Measurements from ENCODE around the gene MTHFD2L.
A peak's percentile ranks its signal among the peaks of the same experiment; 100 is the strongest.

The MTHFD2L gene

DNA sequence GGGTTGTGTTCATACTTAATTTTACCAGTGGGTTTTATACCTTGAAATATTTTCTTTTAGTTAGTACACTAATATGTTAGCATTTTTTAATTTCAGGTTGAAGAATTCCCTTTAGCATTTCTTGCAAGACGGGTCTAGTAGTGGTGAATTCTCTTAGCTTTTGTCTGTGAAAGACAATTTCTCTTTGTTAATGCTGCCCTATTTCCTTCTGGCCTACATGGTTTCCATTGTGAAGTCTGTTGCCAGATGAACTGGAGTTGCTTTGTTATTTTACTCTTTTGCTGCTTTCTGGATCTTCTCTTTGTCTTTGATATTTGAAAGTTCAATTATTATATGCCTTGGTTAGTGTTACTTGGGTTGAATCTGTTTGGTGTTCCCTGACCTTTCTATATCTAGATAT lies 25.0 kb upstream of the MTHFD2L start:
- DNase-seq (ENCODE audit: low spot score): no peak

DNA sequence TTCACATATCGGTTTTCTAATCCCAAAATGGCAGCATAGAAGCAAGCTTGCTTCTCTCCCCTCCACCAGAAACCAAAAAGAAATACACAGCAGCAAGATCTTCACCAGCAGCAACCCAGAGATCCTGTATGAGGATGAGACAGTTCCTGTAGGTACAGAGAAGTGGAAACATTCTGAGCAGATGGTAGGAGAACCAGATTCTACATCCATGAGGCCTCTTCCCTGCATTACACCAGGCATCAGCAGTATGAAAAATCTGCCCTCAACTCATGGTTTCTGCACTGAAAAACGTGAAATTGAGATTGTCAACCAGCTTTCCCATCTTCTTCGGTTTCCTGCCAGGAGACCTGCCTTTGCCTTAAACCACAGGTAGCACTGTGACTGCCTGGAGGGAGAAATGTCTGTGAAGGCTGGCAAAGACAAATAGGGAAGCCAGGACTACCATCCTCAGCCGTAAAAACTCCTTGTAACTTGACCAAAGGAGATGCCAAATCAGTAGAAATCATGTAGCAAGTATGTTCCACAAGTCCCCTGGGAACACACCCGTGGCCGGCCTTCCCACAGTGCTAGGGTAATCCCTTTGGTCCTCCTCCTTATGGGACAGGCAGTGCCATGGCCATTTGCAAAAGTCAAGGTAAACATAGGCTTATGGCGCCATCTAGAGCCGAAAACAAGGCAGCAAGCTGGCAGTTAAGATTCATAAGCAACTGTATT lies 24.0 kb upstream of the MTHFD2L start:
- peak; percentile 8 for DNase-seq (ENCODE audit: low spot score)

DNA sequence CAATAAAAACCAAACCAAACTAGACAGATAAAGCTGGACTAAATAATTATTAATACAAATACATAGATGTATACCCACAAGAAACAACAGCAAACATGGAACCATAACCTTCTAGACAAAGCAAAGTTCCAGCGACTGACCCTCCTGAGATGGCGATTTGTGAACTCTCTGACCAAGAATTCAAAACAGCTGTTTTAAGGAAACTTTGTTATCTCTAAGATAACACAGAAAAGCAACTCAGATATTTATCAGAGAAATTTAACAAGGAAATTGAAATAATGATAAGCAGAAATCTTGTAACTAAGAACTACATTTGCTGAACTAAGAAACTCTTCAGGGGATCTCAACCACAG lies 23.4 kb upstream of the MTHFD2L start:
- DNase-seq (ENCODE audit: low spot score): no peak

DNA sequence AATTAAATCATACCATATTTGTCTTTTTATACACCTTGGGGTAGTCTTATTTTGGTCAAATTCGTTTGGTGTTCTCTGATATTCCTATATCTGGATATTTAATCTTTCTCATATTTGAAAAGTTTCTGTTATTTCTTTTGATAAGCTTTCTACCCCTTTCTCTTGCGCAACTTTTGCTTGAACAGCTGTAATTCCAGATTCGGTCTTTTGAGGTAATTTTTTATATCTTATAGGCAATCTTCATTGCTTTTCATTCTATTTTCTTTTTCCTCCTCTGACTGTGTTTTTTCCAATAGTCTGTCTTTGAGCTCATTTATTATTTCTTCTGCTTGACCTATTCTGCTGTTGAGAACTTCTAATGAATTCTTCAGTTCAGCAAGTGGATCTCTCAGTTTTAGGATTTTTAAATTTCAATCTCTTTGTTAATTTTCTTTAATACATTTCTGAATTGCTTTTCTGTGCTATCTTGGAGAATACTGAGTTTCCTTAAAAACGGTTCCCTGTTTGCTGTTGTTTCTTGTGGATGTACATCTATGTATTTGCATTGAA lies 11.3 kb upstream of the MTHFD2L start:
- no peak for DNase-seq (ENCODE audit: low spot score)

DNA sequence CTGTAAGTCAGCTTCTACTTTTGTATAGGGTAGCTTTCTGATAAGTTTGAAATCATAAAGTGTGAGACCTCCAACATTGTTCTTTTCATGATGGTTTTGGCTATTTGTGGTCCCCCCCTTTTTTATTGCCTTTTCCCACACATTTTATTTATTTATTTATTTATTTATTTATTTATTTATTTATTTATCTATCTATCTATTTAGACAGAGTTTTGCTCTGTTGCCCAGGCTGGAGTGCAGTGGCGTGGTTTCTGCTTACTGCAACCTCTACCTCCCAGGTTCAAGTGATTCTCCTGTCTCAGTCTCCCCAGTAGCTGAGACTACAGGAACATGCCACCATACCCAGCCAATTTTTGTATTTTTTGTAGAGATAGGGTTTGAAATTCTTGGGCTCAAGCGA lies 9.7 kb upstream of the MTHFD2L start:
- no peak for DNase-seq (ENCODE audit: low spot score)

DNA sequence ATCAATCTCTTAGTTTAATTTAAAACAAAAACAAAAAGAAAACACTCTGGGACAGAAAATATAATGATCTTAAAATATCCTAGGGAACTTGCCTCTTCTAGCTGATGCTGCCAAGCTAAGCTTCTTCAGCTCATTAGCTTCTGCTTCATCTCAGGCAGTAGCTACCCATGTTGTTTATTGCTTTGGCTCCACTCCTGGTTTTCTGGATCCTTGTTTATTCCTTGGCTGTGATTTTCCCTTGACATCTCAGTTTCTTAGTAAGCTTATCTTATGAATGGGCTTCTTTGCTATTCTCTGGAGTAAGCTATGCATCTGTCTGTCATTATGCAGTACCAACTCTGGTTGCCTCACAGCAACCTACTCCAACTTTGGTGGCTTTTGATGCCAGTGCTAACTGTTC lies 5.1 kb upstream of the MTHFD2L start:
- DNase-seq (ENCODE audit: low spot score): no peak

DNA sequence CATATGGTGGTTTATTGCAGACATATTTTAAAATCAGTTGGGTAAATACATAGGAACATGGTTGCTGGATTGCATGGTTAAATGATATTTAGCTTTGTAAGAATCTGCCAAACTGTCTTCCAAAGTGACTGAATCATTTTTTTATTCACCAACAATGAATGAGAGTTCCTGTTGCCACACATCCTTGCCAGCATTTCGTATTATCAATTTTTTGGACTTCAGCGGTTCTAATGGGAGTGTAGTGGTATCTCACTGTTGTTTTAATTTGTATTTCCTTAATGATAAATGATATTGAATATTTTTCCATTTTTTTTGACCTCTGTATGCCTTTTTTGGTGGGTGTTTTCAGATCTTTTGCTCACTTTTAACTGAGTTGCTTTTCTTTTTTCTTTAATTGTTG lies 1.4 kb upstream of the MTHFD2L start:
- no peak for DNase-seq (ENCODE audit: low spot score)

DNA sequence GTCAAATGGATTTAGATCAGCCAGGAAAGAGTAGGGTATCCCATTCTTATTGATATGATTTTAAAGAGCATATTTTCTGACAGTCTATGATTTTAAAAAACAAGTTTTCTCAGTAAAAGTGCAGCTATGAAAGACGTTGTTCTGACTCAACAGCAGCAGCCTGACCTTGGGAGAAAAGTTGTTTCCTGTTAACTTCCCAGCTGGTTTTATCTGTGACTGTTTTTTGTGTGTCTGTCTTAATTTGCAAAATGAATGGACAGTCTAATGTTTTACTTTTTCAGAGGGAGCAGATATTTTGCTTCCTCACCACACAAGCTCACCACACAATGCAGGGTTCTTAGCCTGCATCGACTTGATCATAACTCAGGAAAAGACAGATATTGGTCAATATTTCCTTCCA lies 764 bp upstream of the MTHFD2L start:
- DNase-seq (ENCODE audit: low spot score): no peak

DNA sequence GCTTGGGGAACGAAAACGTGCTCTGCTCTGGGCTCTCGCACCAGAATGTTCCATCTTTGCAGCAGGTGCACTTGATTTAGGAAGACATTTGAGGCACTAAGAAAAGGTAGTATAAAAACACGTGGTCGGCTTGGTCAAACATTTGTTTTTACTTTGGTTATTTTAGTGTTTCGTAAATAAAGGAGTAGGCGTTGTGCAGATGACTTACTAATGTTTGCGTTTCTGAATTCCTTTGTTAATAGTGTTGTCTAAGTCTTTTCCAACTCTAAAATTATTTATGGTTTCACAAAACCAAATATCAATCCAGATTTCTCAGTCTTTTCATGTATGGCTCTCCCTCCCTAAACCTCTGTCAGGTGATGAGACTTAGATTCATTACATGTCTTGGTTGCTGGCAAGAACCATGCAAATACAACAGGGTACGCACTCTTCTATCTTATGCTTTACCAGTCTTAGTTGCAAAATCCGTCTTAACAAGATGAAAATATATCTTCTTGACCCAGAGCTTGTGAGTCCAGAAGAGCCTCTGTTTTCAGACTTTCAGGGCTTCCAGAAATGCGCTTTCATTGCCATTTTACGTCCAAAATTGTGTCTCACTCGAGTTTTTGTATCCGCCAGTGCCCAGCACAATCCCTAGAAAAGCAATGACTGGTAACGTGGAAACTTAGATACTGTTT lies 686 bp downstream of the MTHFD2L start:
- DNase-seq (ENCODE audit: low spot score): no peak

DNA sequence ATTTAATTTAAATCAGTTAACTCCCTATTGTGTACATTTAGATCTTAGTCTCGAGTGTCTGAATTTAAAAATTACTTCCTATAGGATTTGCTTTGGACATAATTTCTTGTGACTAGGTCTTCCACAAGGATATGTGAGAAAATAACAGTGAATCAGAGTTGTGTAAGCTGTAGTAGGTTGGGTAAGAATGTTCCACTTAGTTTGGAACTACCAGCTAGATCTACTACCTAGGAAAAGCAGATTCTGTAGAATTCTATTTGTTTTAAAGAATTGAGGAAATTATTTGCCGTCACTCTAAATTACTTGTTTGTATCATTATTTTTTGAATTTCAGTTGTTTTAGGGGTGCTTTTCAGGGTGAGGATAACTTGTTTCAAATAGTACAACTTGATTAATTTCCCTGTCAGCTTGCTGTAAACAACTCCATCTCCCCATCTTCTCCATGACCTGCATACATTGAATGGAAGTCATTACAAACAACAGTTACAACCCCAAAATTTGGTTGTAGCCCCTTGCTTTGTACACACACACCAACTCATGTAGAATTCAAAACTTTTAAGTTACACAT lies 1.3 kb downstream of the MTHFD2L start:
- DNase-seq (ENCODE audit: low spot score): no peak

DNA sequence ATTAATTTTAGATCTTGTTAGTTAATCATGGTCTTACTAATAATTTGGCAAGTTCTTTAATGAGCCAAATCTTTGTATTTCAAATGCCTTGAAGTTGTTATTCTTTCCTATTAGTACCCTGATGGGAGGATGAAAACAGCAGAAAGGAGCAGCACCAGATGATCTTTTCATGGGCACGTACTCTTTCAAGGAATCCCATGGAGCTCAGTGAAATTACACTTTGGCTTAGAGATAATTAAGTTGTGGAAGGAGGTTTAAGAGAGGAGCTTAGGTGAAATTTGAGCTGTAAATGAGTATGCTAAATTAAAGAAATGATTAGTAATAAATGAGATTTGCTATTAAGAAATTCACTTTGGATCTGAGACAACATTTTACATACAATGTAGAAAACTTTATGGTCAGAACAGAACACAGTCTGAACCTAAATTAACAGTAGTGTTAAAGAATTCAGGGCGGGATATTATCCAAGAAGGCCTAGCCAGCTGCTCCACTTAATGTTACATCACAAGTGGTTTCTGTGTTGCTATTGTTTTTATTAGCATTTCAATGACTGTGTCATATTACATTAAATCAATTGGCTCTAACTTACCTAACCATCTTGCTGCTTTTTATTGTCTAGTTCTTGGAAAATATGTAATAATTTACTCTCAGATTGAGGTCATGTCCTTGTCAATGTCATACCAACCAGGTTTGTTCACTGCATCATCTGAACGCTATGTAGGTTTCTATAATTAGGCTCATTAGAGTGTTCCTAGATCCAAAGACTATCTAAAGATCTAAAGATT lies 3.9 kb downstream of the MTHFD2L start:
- DNase-seq (ENCODE audit: low spot score): no peak

DNA sequence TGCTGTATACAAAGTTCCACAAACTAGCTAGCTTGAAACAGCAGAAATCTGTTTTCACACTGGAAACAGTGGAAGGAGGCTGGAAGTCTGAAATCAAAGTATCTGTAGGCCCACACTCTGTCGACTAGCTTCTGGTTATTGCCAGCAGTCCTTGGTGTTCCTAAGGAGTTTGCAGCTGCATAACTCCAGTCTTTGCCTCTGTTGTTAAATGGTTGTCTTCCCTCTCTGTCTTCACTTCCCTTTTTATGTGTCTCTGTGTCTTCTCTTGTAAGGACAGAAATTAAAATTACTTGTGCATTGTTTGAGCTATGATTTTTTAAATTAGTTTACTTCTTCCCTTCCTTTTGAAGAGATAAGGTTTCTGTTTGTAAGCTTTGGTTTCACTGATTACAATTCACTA lies 8.2 kb downstream of the MTHFD2L start:
- DNase-seq (ENCODE audit: low spot score): no peak

DNA sequence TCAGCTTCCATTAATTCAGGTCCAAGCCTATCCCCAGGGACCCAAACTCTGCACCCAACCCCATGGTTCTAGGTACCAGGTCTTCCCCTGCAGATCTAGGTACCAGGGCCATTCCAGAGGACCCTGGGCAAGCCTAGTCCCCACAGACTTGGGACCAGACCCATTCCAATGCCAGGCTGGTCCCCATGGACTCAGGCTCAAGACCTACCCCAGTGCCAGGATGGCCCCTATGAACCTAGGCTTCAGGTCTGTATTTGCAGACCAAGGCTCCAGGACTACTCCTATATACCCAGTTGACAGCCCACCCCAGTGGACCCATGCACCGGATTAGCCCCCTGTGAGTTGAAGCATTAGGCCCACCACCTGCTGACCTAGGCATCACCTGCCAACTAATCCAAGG lies 8.9 kb downstream of the MTHFD2L start:
- no peak for DNase-seq (ENCODE audit: low spot score)

DNA sequence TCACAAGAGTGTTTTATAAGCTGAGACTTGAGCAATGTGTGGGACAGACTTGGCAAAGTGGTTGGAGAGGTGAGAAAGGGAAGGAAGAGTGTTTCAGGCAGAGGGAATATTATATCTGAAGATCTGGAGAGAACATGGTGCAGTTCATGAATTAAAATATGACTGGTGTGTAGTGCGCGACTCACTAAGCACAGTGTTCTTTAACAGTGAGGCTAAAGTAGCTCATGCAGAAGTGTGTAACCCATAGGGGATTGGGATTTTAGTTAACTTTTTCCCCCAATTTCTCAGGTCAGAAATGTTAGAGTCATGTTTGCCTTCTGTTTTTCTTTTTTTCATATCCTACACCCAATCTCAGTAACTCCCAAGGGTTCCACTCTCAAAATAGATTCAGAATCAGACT lies 9.7 kb downstream of the MTHFD2L start:
- DNase-seq (ENCODE audit: low spot score): no peak

DNA sequence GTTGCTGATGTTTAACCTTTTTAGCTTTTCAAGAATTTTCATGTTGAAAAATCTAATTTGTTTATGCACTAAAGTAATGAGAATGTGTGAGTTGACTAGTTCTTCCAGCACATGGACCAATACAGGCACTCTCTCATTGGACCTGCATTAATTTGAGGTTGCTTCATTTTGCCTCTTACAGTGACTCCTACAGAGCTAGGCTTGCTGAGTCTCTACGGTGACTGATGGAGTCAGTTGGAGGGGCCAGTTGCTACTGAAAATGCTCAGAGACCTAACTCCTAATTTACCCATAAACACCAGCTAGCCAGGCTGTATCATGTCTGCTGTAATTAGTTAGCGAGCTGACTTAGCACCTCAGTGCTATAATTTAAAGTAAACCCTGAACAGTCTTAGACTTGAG lies 10.9 kb downstream of the MTHFD2L start:
- DNase-seq (ENCODE audit: low spot score): no peak

DNA sequence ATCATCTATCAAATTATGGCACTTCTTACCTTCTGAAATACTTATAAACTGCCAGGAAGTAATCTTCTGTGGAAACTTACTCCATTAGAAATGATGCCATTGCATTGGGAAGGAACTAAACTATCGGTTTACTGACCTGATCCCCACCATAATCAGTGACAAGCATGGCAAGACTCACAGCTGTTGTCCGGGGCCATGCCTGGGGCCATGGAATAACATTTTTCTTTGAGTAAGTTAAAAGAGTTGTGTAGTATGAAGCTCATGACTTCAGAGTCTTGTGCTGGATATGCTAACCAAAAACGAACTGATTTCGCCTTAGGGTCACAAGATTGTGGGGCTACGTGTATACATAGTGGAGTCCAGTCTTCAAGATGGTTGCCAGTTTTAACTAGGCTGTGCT lies 15.4 kb downstream of the MTHFD2L start:
- DNase-seq (ENCODE audit: low spot score): no peak

DNA sequence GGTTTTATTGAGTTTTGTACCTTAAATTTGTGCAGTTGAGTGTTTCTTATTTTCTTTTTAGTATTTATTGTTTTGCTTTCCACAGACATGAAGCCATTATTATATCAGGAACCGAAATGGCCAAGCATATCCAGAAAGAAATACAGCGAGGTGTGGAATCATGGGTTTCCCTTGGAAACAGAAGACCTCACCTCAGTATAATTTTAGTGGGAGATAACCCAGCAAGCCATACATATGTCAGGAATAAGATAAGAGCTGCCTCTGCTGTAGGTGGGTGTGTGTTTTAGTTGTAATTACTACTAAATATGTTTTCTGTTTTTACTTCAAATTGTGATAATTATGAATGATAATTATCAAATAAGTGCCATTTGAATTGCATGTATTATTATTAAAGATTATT lies 16.5 kb downstream of the MTHFD2L start:
- no peak for DNase-seq (ENCODE audit: low spot score)

DNA sequence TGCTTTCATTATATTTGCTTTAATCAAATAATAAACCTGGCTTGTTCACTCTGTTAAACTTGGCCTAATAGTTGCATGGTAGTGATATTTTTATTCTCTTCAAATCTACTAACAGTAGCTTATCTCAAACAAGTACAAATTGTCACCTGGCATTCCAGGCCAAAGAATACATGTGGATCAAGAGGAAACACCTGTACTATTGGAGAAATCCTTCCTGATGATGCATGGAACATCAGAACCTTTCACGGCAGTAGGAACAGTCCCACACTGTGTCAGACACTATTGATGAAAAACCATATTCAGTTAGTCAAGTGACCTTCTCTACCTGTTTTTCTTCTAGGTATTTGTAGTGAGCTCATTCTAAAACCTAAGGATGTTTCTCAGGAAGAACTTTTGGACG lies 17.0 kb downstream of the MTHFD2L start:
- DNase-seq (ENCODE audit: low spot score): no peak

DNA sequence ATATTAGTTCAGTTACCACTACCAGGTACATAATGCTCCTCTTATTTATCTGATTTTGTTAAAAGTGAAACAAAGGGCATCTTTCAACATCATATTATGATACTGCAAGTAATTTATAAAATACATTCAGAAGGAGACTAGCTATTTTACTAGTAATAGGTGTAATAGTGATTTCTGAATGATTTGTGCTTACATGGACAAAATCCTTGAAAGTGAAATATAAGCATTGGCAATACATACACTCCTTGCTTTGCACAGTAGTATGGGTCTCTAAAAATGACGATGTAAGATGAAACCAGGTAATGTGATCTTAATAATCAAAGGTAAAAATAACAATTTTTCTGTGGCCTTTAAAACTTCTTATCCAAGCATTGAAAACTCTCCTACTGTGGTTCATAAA lies 17.5 kb downstream of the MTHFD2L start:
- DNase-seq (ENCODE audit: low spot score): no peak

DNA sequence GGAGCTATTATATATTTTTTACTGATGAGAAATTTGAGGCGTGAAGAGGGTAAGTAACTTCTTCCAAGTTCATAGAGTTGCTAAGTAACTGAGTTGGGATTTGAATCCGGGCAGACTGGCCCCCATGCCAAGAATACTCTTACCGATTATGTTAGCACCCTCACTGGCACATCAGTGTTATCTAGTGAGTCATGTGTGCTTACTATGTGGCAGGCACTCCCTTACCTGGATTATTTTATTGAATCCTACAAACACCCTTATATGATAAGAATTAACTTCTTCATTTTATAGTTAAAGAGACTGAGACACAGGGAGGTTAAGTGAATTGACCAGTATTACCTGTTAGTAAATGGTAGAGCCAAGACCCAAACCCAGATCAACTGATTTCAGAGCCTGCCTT lies 20.9 kb downstream of the MTHFD2L start:
- DNase-seq (ENCODE audit: low spot score): no peak

DNA sequence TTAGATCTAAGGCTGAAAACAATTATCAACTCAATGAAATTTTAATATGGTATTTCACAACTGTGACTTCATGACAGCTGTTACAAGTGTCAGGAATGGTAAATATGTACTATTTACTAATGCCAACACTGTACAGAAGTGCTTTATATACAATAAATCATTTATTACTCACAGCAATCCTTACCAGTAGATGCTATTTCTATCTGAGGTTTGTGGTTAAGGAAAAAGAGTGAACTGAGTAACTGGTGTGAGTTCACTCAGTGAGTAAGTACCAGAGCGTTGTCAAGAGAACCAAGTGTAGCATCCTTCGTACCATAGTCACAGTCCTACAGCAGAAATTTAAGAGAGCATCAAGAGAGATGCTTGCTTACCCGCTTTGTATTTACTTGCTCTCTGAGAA lies 23.3 kb downstream of the MTHFD2L start:
- no peak for DNase-seq (ENCODE audit: low spot score)

DNA sequence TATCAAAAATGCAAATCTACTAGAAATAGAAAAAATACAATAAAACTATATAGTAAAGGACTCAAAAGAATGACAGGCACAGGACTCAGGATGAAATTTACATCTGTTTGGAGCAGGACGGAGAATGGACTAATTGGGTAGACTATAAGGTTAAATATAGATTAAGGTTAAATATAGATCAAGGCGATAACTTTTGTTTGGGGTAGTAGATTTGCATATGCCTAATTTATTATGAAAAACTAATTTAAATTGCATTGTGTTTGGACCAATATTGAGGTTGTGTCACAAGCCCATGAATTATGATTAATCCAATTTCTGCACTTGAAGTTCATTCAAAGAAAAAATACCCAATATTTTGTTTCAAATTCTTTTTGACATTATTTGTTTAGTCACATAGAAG lies 31.0 kb downstream of the MTHFD2L start:
- no peak for DNase-seq (ENCODE audit: low spot score)
